H1 (cell line): ENCODE measurements around the gene KCNH1. TPM values are rescaled to one million over a fixed set of nuclear protein-coding genes. Genes with fewer than 3 reads are reported as not detected.

Experiments
- CTCF ChIA-PET: fragments of 300-600 bp; sonication (Branson Sonifier 250); formaldehyde crosslinking; loops from one replicate; lab custom pipeline; 2021; ENCODE audit not compliant: partially characterized antibody; lab: Charles Lee
- POLR2A ChIA-PET: fragments of 300-600 bp; sonication (Branson Sonifier 250); formaldehyde crosslinking; loops from one replicate; lab custom pipeline; 2021; ENCODE audit warnings: inconsistent platforms; ENCODE audit not compliant: partially characterized antibody; lab: Charles Lee
- DNase-seq, 2 experiments: peaks; one replicate each; pipeline versions ENCODE4 v3.0.0 to v3.0.0-alpha.2; 2010 to 2022; ENCODE audit warnings: low spot score in 2 of 2, low read depth in 1 of 2, mixed read lengths in 1 of 2
- FAIRE-seq: peaks from 2 replicates; lab custom pipeline; 2011; peaks lifted over from hg19 to GRCh38; lab: Jason Lieb, UNC
- H2AFZ ChIP-seq: 2 replicates; pipeline ENCODE4 v1.8.1; 2012; ENCODE audit warnings: low read length, inconsistent platforms
- H2AK5ac ChIP-seq: 2 replicates; pipeline ENCODE4 v1.6.1; 2013; ENCODE audit warnings: low read depth, low read length
- H2BK120ac ChIP-seq: replicated peaks from 2 replicates; pipeline ENCODE3; 2013; ENCODE audit warnings: low read depth, low read length, inconsistent platforms
- H2BK12ac ChIP-seq: 2 replicates; pipeline ENCODE4 v1.6.1; 2013; ENCODE audit warnings: low read depth, low read length
- H2BK15ac ChIP-seq: 2 replicates; pipeline ENCODE4 v1.6.1; 2013; ENCODE audit warnings: low read length
- H2BK20ac ChIP-seq: 2 replicates; pipeline ENCODE4 v1.6.1; 2013; ENCODE audit warnings: low read length
- H2BK5ac ChIP-seq: 2 replicates; pipeline ENCODE4 v1.6.1; 2013; ENCODE audit warnings: low read depth, low read length
- H3K14ac ChIP-seq: 2 replicates; pipeline ENCODE4 v1.6.1; 2013; ENCODE audit warnings: inconsistent platforms; ENCODE audit not compliant: insufficient read length
- H3K18ac ChIP-seq: 2 replicates; pipeline ENCODE4 v1.6.1; 2013; ENCODE audit warnings: low read length; ENCODE audit errors: extremely low read depth
- H3K23ac ChIP-seq: 2 replicates; pipeline ENCODE4 v1.6.1; 2013; ENCODE audit warnings: inconsistent platforms; ENCODE audit not compliant: insufficient read length
- H3K23me2 ChIP-seq: 2 replicates; pipeline ENCODE4 v1.6.1; 2013; ENCODE audit warnings: low read depth, low read length
- H3K27ac ChIP-seq: 2 replicates; pipeline ENCODE4 v1.6.1; 2011; ENCODE audit warnings: low read depth, low read length, inconsistent platforms
- H3K27me3 ChIP-seq, 4 experiments: replicated peaks in 1 of 4; 1 replicate in 1 of 4; 2 replicates in 3 of 4; pipeline versions ENCODE4 v1.6.1 to v1.8.1; 2011 to 2013; ENCODE audit warnings: low read length in 3 of 4, mild to moderate bottlenecking in 3 of 4, inconsistent platforms in 2 of 4, mixed read lengths in 2 of 4, moderate library complexity in 1 of 4; ENCODE audit not compliant: control insufficient read depth in 3 of 4, insufficient read depth in 3 of 4; ENCODE audit errors: extremely low read depth in 1 of 4
- H3K36me3 ChIP-seq, 4 experiments: 2 replicates each; pipeline versions ENCODE4 v1.6.1 to v1.8.1; 2011 to 2013; ENCODE audit warnings: mild to moderate bottlenecking in 4 of 4, low read length in 3 of 4, moderate library complexity in 2 of 4, control low read depth in 1 of 4, inconsistent platforms in 1 of 4; ENCODE audit not compliant: insufficient read depth in 4 of 4, control insufficient read depth in 2 of 4
- H3K4ac ChIP-seq: replicated peaks from 2 replicates; pipeline ENCODE3; 2013; ENCODE audit warnings: low read length, low read depth, mixed read lengths, inconsistent platforms; ENCODE audit not compliant: insufficient read length
- H3K4me1 ChIP-seq, 4 experiments: replicated peaks in 1 of 4; 1 replicate in 1 of 4; 2 replicates in 3 of 4; pipeline versions ENCODE4 v1.6.1 to v1.8.1; 2011 to 2013; ENCODE audit warnings: low read length in 3 of 4, inconsistent platforms in 2 of 4, mixed read lengths in 1 of 4; ENCODE audit not compliant: insufficient read depth in 4 of 4, control insufficient read depth in 3 of 4
- H3K4me2 ChIP-seq, 2 experiments: 2 replicates each; pipeline versions ENCODE4 v1.6.1 to v1.8.1; 2011 to 2013; ENCODE audit warnings: low read depth in 2 of 2, low read length in 2 of 2, control low read depth in 1 of 2, inconsistent platforms in 1 of 2, mild to moderate bottlenecking in 1 of 2; ENCODE audit not compliant: insufficient read depth in 1 of 2
- H3K4me3 ChIP-seq, 4 experiments: fragments of 200-600, 300-600 bp in 1 of 4; sonication (generic), shearing (Covaris generic), sonication (Bioruptor Twin) in 1 of 4; 2 replicates each; pipeline versions ENCODE4 v1.5.1 to v1.8.1; 2011 to 2016; ENCODE audit warnings: low read length in 4 of 4, low read depth in 3 of 4, control low read depth in 2 of 4, inconsistent platforms in 2 of 4, mild to moderate bottlenecking in 2 of 4, mixed read lengths in 1 of 4, moderate library complexity in 1 of 4; ENCODE audit not compliant: insufficient read depth in 2 of 4; ENCODE audit errors: extremely low read depth in 1 of 4
- H3K56ac ChIP-seq: replicated peaks from 2 replicates; pipeline ENCODE3; 2013; ENCODE audit warnings: low read depth, mild to moderate bottlenecking, mixed read lengths, low read length, inconsistent platforms; ENCODE audit not compliant: insufficient read length
- H3K79me1 ChIP-seq: 2 replicates; pipeline ENCODE4 v1.6.1; 2013; ENCODE audit warnings: low read depth, low read length, control low read depth
- H3K79me2 ChIP-seq, 2 experiments: 2 replicates each; pipeline versions ENCODE4 v1.6.1 to v1.8.1; 2012 to 2013; ENCODE audit warnings: low read length in 2 of 2, mild to moderate bottlenecking in 2 of 2, inconsistent platforms in 1 of 2; ENCODE audit not compliant: insufficient read depth in 2 of 2, control insufficient read depth in 1 of 2
- H3K9ac ChIP-seq, 4 experiments: replicated peaks in 1 of 4; 1 replicate in 1 of 4; 2 replicates in 3 of 4; pipeline versions ENCODE4 v1.6.1 to v1.8.1; 2011 to 2013; ENCODE audit warnings: low read depth in 3 of 4, low read length in 3 of 4, control low read depth in 2 of 4, mild to moderate bottlenecking in 2 of 4, moderate library complexity in 2 of 4, inconsistent platforms in 1 of 4; ENCODE audit errors: extremely low read depth in 1 of 4
- H3K9me3 ChIP-seq, 2 experiments: 2 replicates each; pipeline versions ENCODE4 v1.6.1 to v1.8.1; 2012 to 2013; ENCODE audit warnings: mild to moderate bottlenecking in 2 of 2, moderate library complexity in 2 of 2, control low read depth in 1 of 2, inconsistent platforms in 1 of 2, low read depth in 1 of 2, low read length in 1 of 2, mixed read lengths in 1 of 2; ENCODE audit not compliant: insufficient read depth in 2 of 2
- H4K20me1 ChIP-seq, 2 experiments: replicated peaks in 1 of 2; 2 replicates each; pipeline versions ENCODE3 to v1.8.1; 2011 to 2013; ENCODE audit warnings: inconsistent platforms in 2 of 2, low read length in 2 of 2, mild to moderate bottlenecking in 1 of 2; ENCODE audit not compliant: insufficient read depth in 2 of 2, control insufficient read depth in 1 of 2
- H4K5ac ChIP-seq: 2 replicates; pipeline ENCODE4 v1.6.1; 2013; ENCODE audit warnings: low read length, low read depth, mixed read lengths, inconsistent platforms; ENCODE audit not compliant: insufficient read length
- H4K8ac ChIP-seq: 2 replicates; pipeline ENCODE4 v1.8.0; 2013; ENCODE audit warnings: mild to moderate bottlenecking, moderate library complexity, low read length, inconsistent platforms; ENCODE audit not compliant: insufficient read depth; ENCODE audit errors: extremely low read depth
- H4K91ac ChIP-seq: replicated peaks from 2 replicates; pipeline ENCODE3; 2013; ENCODE audit warnings: low read length, mixed read lengths, inconsistent platforms; ENCODE audit not compliant: insufficient read length
- BRCA1 ChIP-seq: IDR thresholded peaks from 2 replicates; pipeline ENCODE4 v1.6.1; 2012; ENCODE audit warnings: low read depth, low read length, improper control_type of control experiment
- GTF2F1 ChIP-seq: IDR thresholded peaks from 2 replicates; pipeline ENCODE4 v1.6.1; 2012; ENCODE audit warnings: low read depth, low read length, improper control_type of control experiment, borderline replicate concordance
- HDAC6 ChIP-seq: IDR thresholded peaks from one replicate; pipeline ENCODE4 v1.7.1; 2012; ENCODE audit warnings: low read depth, mild to moderate bottlenecking, inconsistent platforms, low read length, moderate library complexity
- JUN ChIP-seq: IDR thresholded peaks from 2 replicates; pipeline ENCODE4 v1.6.1; 2011; ENCODE audit warnings: low read depth, mild to moderate bottlenecking, improper control_type of control experiment, low read length
- NRF1 ChIP-seq: IDR thresholded peaks from 2 replicates; pipeline ENCODE4 v1.6.1; 2011; ENCODE audit warnings: mild to moderate bottlenecking, low read depth, low read length, improper control_type of control experiment
- POU5F1 ChIP-seq: IDR thresholded peaks from 2 replicates; pipeline ENCODE4 v1.6.1; 2011; ENCODE audit warnings: low read depth, mild to moderate bottlenecking, low read length, moderate library complexity
- SP2 ChIP-seq: IDR thresholded peaks from 2 replicates; pipeline ENCODE4 v1.6.1; 2012; ENCODE audit warnings: mild to moderate bottlenecking, low read length, inconsistent platforms
- SP4 ChIP-seq: IDR thresholded peaks from 2 replicates; pipeline ENCODE4 v1.6.1; 2012; ENCODE audit warnings: low read length, inconsistent platforms
- WGBS, 2 experiments: shearing (Covaris generic) in 1 of 2; methylation state at CpG; one replicate each; pipeline versions ENCODE4 v1.1.6 to v1.1.7; 2013 to 2015; ENCODE audit warnings: low lambda C conversion rate in 2 of 2, mixed read lengths in 2 of 2, inconsistent platforms in 1 of 2, low coverage in 1 of 2, missing lambda C conversion rate in 1 of 2; ENCODE audit not compliant: insufficient replicate concordance in 2 of 2, insufficient coverage in 1 of 2, insufficient read length in 1 of 2; ENCODE audit errors: extremely low coverage in 1 of 2, missing lambda C conversion rate in 1 of 2; 5-methylcytosine and 5-hydroxymethylcytosine counted together
- polyA plus RNA-seq, 7 experiments: library from polyadenylated mRNA; depleted of rRNA in 3 of 7; stranded (reverse) in 5 of 7; unstranded in 2 of 7; fragments of >200 nt in 5 of 7; fragments of 200-250 nt in 2 of 7; gene quantifications; 1 replicate in 5 of 7; 2 replicates in 1 of 7; 4 replicates in 1 of 7; pipeline versions ENCODE4 v1.2.1 to v1.2.3, GENCODE V29; 2011 to 2013; ENCODE audit warnings: missing spikeins in 2 of 7, mixed read lengths in 2 of 7
- total RNA-seq: library from RNA; stranded (reverse); fragmentation: NEBNext Ultra II Directional; extraction: Animal tissue kit (Norgen Biotek cat#: 25700); gene quantifications from 2 replicates; pipeline ENCODE4 v1.2.1, GENCODE V29; 2021
- TF ChIP-seq, protein P1 (sequence below), 3 experiments: IDR thresholded peaks; 1 replicate in 2 of 3; 2 replicates in 1 of 3; pipeline versions ENCODE4 v1.5.1 to v1.6.1; 2011; ENCODE audit warnings: low read length in 3 of 3, mild to moderate bottlenecking in 3 of 3, inconsistent platforms in 2 of 3, low read depth in 1 of 3, moderate library complexity in 1 of 3; ENCODE audit not compliant: insufficient read depth in 1 of 3; ENCODE audit errors: control extremely low read depth in 1 of 3
- TF ChIP-seq, protein P2 (sequence below): IDR thresholded peaks from 2 replicates; pipeline ENCODE4 v1.6.1; 2011; ENCODE audit warnings: low read length, improper control_type of control experiment

Gene KCNH1
- total and polyA plus RNA-seq, 2 of the 8 experiments (the other 6 are each of a cell fraction or from before 2014, with no cell fraction given), result 0.27 to 0.34 TPM

DNA sequence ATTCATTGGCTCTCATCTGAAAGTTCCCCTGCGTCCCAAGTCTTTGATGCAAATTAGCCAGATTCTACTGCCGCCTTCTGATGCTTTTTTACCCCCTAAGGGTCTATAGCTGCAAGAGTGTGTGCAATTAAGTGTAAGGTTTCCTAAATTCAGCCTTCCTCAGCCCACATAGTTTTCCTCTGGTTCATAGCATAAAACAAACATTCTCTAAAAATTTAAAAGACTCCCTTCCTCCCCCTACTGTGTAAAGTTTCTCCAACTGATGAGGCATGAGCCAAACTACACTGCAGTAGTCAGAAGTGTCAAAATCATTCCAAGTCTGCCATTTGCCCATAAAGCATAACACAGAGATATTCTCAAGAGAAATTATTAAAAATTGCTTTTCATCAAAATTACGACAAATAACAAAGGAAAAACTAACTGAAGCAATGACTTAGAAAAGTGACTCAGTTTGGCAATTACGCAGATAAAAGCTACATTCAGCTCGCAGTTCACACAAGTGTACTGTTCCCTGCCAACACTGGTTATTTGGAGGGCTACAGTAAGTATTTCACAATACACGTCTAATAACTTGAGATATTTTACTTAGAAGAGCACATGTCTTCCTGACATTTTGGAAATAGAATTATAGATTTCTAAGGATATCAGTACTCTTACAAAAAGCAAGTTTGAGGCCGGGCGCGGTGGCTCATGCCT, 15.4 kb downstream of the KCNH1 start:
- Histone ChIP-seq H3K36me3 (no peaks in the 10 kb centered on the region), H3K27me3 (no peaks in the 10 kb centered on the region), H3K14ac (no peak overlapping the region), H3K18ac (no peak overlapping the region), H3K27ac (no peak overlapping the region), H2AK5ac (no peak overlapping the region), H3K79me2 (no peaks in the 10 kb centered on the region), H3K4me3 (no peak overlapping the region), H2BK20ac (no peak overlapping the region), H3K9ac (no peak overlapping the region), H2BK120ac (no peak overlapping the region), H4K5ac (no peak overlapping the region), H3K23me2 (no peaks in the 10 kb centered on the region), H2BK5ac (no peak overlapping the region), H3K4ac (no peak overlapping the region), H3K4me1 (no peaks in the 10 kb centered on the region), H3K56ac (no peak overlapping the region), H4K91ac (no peak overlapping the region), H3K4me2 (no peak overlapping the region), H4K8ac (no peak overlapping the region), H3K23ac (no peak overlapping the region), H3K9me3 (no peaks in the 10 kb centered on the region), H2BK15ac (no peak overlapping the region), H2AFZ (no peak overlapping the region), H3K79me1 (no peaks in the 10 kb centered on the region), H4K20me1 (no peaks in the 10 kb centered on the region), H2BK12ac (no peak overlapping the region)
- FAIRE-seq, result no peak
- DNase-seq, result no peak
- ChIA-PET POLR2A (no interaction called here), CTCF (no interaction called here)
- WGBS, 2 experiments, result 91% methylated on average over 9 of the region's 9 CpGs; no CpG with 5 or more reads in 1 of the 2 experiments
- TF ChIP-seq JUN (no peak), SP4 (no peak), BRCA1 (no peak), GTF2F1 (no peak), SP2 (no peak), NRF1 (no peak), POU5F1 (no peak), HDAC6 (no peak)
- TF ChIP-seq, protein P1, sequence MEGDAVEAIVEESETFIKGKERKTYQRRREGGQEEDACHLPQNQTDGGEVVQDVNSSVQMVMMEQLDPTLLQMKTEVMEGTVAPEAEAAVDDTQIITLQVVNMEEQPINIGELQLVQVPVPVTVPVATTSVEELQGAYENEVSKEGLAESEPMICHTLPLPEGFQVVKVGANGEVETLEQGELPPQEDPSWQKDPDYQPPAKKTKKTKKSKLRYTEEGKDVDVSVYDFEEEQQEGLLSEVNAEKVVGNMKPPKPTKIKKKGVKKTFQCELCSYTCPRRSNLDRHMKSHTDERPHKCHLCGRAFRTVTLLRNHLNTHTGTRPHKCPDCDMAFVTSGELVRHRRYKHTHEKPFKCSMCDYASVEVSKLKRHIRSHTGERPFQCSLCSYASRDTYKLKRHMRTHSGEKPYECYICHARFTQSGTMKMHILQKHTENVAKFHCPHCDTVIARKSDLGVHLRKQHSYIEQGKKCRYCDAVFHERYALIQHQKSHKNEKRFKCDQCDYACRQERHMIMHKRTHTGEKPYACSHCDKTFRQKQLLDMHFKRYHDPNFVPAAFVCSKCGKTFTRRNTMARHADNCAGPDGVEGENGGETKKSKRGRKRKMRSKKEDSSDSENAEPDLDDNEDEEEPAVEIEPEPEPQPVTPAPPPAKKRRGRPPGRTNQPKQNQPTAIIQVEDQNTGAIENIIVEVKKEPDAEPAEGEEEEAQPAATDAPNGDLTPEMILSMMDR (IDR thresholded peaks at IDR 0.05; ENCODE audit: control extremely low read depth in 1 of 3, insufficient read depth in 1 of 3, low read depth in 1 of 3, low read length in 3 of 3), result no peak
- TF ChIP-seq, protein P2, sequence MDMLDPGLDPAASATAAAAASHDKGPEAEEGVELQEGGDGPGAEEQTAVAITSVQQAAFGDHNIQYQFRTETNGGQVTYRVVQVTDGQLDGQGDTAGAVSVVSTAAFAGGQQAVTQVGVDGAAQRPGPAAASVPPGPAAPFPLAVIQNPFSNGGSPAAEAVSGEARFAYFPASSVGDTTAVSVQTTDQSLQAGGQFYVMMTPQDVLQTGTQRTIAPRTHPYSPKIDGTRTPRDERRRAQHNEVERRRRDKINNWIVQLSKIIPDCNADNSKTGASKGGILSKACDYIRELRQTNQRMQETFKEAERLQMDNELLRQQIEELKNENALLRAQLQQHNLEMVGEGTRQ, result no peak
